Gastrocnemius medialis (tissue), 4 donors: ENCODE measurements around the gene LEPR.

ENCODE experiments used
- POLR2A ChIP-seq, 2 donors: fragments of 450-650 bp; IDR thresholded peaks; one replicate each; pipeline ENCODE4 v1.6.1; 2017; ENCODE audit warnings: antibody characterized with exemption in 2 of 2, mild to moderate bottlenecking in 2 of 2, moderate library complexity in 2 of 2
- TF ChIP-seq, protein P1 (sequence below), 5 experiments: fragments of 450-650 bp in 3 of 5; fragments of 200-600 bp in 2 of 5; sonication (generic) in 2 of 5; IDR thresholded peaks in 4 of 5; conservative IDR thresholded peaks in 1 of 5; 1 replicate in 4 of 5; 2 replicates in 1 of 5; pipeline ENCODE4 v1.5.1; 2016 to 2019; ENCODE audit warnings: antibody characterized with exemption in 5 of 5, mild to moderate bottlenecking in 3 of 5, moderate library complexity in 3 of 5

DNA sequence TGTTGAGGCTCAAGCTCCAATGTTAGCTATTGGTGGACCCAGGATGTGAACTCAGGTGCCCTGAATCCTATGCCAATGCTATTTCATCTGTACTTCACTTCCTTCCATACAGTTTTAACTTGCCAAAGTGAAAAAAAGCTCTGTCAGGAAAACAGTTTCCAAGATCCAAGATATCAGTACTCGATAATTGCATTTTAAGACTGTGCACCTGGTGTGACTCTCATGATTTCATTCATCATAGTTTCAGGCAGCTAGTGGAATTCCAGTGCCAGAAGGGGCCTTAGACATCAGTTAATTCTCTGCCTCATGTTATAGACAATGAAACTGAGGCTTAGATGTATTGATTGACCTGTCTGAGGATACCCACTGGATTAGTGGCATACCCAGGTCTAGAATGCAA lies 26.5 kb upstream of the LEPR start:
- TF ChIP-seq, protein P1, sequence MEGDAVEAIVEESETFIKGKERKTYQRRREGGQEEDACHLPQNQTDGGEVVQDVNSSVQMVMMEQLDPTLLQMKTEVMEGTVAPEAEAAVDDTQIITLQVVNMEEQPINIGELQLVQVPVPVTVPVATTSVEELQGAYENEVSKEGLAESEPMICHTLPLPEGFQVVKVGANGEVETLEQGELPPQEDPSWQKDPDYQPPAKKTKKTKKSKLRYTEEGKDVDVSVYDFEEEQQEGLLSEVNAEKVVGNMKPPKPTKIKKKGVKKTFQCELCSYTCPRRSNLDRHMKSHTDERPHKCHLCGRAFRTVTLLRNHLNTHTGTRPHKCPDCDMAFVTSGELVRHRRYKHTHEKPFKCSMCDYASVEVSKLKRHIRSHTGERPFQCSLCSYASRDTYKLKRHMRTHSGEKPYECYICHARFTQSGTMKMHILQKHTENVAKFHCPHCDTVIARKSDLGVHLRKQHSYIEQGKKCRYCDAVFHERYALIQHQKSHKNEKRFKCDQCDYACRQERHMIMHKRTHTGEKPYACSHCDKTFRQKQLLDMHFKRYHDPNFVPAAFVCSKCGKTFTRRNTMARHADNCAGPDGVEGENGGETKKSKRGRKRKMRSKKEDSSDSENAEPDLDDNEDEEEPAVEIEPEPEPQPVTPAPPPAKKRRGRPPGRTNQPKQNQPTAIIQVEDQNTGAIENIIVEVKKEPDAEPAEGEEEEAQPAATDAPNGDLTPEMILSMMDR (IDR thresholded peaks at IDR 0.05 in 4 of 5, conservative IDR thresholded peaks at IDR 0.05 in 1 of 5): no peak
- TF ChIP-seq POLR2A (IDR thresholded peaks at IDR 0.05): no peak
